ENCODE data around the gene DUSP2. TPM values are rescaled to one million over a fixed set of nuclear protein-coding genes. Genes with fewer than 3 reads are reported as not detected.

Gene DUSP2
- total RNA-seq, 1 donor from 2014 or later: 0.98 TPM

DNA sequence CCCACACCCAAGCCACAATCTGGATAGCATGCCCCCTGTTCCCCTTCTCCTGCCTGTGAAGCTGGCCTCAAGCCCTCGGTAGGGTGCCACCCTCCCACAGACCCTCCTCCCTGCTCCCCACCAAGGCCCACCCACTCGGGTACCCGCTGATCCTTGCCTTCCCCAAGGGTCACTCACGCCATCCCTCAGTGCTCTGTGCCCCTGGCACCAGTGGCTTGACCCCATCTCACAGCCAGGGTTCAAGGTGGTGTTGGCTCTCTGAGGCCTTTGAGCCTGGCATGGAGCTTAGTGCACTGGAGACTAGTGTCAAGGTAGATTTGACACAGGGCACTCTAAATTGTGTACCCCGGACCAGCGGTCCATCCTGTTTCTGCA, 40.8 kb downstream of the DUSP2 start:
- no peak for DNase-seq (ENCODE audit: low spot score)
- no peak for ATAC-seq

DNA sequence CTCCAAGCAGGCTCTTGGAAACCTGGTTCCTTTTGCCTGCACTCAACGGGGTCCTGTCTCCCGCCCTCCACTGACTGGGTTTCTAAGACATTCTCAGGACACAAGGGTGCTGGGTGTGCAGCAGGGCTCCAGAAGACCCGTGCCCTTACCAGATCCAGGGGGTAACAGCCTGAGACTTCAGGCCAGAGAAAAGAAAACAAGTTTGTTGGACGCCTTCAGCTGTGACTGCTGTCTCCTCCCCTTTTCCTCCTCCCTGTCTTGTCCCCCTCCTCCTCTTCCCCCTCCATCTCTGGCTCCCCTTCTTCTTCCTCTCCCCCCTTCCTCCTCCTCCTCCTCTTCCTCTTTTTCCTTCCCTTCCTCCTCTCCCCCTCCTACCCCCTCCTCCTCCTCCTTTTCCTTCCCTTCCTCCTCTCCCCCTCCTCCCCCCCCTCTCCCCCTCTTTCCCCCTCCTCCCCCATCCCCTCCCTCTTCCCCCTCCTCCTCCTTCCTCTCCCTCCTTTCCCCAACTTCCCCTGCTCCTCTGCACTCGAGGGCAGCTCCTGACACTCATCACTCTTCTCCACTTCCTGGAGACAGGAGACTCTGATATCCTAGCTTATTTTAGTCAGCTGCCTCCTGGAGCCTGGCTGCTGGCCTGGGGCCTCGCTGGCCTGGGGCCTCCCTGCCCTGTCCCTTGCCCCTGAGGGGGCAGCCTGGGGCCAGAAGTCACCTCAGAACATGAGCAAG, 41.3 kb downstream of the DUSP2 start:
- ATAC-seq (peak; percentile 36), DNase-seq (ENCODE audit: low spot score) (peak; percentile 41)

DNA sequence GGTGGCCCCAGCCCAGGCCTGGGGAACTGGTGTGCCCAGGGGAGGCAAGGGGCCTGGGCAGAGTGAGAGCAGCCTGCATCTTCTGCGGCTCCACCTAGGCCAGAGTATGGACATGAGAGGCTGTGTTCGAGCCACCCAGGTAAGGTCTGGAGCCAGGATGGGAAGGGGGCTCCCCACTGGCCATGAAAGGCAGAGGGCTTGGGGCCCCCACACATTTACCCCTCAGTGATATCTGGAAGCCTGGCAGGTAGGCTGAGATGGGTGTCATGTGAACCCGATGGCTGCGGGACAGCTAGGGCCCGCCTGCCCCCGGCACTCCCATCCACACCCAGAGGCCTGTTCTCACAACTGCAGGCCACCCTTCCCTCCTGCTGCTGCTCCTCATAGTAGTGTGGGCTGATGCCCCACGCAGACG, 42.0 kb downstream of the DUSP2 start:
- ATAC-seq: no peak
- DNase-seq (ENCODE audit: low spot score): peak; percentile 40

DNA sequence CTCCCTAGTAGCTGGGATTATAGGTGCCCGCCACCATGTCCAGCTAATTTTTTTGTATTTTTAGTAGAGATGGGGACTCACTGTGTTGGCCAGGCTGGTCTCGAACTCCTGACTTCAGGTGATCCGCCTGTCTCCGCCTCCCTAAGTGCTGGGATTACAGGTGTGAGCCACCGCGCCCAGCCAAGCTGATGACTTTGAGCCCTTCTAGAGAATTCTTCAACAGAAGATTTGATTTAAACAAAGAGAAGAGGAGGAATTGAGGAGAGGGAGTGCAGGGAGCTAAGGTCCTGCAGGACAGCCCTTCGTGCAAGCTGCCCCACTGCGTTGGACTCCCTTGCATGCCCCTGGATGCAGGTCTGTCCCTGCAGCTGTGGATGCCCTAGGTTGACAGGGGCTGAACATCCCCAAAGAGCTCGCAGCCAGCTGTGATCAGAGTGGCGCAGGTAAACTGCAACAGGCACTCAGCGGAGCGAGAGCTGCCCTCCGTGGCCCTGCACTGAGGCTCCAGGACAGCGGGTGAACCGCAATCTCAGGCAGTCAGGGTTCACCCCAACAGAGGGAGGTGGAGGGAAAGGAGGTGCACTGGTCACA, 42.5 kb downstream of the DUSP2 start:
- ATAC-seq (no peak), DNase-seq (ENCODE audit: low spot score) (peak; percentile 26)

DNA sequence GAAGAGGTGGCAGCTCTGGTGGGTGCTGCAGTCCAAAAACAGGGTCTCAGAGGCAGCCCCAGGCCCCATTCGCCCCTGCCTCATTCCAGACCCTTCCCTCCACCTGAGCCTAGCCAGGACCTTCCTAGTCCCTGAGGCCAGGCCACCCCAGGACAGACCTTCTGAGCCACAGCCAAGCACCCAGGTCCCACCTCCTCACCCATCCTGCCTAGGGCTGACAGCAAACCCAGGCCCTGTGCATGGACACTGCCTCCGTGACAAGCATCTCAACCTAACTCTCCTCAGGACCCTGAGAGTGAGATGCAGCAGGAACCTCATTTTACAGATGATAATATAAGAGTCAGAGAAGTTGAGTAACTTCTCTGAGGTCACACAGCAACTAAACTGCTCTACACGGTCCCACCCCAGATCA, 44.3 kb downstream of the DUSP2 start:
- ATAC-seq (no peak), DNase-seq (ENCODE audit: low spot score) (peak; percentile 31)

DNA sequence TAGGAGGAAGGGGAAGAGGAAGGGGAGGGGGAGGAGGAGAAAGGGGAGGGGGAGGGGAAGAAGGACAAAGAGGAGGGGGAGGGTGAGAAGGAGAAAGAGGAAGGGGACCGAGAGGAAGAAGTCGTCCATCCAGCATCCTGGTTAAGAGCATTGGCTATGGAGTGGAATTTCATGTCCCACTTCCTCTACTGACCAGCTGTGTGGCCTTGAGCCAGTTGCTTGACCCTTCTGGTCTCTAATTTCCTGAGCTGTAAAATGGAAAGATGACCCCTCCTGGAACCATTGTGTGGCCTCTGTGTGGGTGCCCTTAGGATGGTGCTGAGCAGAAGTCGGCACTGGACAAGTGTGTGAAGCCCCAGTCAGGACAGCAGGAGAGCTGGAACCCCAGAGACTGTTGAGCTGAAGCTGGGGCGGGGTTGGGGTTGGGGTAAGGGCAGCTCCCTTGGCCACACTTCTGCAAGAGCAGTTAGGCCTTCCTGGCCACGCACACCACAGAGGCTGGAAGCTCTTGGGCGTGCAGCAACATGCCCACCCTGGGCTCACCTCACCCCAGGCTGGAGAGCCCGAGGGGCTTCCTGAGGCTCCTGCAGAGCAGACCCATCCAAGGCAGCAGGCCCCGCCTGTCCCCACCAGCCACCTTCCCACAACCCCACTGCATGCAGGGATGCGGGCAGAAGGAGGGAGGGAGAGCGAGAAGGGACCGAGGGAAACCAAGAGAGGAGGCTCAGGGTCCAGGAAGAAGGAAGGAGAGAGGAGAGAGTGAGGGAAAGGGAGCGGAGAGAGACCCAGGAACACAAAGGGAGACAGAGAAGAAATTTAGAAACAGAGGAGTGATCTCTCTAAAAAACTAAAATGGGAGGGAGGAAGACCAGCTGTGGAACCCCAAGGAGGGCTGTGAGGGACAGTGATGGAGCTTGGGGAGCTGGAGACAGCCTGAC, 45.1 kb downstream of the DUSP2 start:
- ATAC-seq (no peak), DNase-seq (ENCODE audit: low spot score) (peak; percentile 42)

DNA sequence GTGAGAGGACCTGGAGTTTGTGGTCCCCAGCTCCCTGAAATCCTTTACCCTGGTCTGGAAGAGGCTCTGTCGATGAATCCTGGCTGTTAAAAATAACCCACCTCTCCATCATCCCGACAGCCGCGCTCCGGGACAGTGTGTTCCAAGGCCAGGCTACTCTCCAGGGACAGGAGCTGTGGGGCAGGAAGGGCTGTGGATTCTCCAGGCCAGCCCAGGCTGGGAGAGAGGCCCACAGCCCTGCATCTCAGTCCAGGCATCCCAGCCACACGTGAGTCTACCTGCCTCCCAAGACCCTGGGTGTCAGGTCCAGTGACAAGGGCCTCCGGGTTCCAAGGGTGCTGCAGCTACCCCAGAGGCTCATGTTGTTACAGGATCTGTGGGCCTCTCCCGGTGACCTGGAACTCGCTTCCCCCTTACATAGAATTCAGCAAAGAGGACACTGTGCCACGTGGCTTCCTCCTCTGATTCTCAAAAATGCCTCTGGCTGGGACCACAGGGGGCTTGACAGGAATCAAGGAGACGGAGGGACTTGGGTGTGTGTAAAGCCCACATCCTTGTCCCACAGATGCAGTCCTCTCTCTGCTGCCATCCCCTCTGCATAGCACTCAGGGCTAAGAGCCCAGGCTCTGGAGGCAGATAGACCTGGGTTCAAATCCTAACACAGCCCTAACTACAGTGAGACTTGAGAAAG, 46.2 kb downstream of the DUSP2 start:
- peak; percentile 41 for DNase-seq (ENCODE audit: low spot score)
- ATAC-seq: peak; percentile 36

DNA sequence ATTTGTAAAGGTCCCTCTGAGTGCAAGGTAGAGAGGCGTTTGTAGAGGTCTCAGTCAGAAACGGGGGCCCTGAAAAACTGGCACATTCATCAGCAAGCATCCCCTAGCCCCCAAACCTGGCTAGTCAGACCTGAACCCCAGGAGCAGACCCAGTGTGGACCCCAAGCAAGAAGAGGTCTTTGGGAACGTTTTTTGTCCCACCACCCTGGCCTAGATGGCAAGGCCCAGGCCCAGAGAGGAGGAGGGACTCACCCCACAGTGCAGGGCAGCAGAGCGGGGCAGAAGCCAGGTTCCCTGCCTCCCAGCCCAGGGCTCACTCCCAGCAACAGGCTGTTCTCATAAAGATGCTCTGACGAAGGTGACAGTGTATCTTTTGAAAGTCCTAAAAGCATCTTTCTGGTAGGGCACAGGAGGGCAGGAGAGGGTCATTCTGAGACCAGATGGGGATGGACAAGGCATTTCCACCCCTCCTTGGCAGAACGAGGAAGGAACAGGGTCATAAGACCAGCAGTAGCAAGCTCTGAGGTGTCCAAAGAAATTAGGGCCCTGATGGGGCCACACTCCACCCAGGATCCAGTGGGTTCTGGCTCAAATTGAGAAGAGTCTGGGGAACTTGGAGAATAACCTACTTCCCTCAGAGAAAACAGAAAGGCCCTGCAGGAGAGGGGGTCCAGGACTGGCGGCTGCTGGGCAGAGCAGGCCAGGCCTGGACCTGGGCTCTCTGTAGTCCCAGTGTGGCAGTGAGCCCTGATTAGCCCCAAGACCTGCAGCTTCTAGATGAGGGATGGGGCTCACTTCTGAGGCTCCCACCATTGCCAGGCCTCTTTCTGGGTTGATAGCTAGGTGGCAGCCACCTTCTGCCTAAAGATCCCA, 47.1 kb downstream of the DUSP2 start:
- DNase-seq (ENCODE audit: low spot score) (peak; percentile 30), ATAC-seq (peak; percentile 10)

DNA sequence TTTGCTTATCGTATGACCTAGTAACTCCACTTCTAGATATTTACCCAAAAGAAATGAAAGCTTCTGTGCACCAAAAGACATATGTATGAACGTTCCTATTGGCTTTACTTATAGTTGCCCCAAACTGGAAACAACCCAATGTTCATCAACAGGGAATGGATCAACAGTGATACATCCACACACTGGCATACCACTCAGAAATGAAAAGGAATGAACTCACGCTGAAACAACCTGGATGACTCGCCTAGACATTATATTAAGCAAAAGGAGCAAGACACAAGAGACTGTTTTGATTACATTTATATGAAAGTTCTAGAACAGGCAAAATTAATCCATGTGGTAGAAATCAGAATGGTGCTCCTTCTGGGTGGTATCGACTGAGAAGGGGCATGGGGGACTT, 47.8 kb downstream of the DUSP2 start:
- DNase-seq (ENCODE audit: low spot score) (no peak), ATAC-seq (no peak)

DNA sequence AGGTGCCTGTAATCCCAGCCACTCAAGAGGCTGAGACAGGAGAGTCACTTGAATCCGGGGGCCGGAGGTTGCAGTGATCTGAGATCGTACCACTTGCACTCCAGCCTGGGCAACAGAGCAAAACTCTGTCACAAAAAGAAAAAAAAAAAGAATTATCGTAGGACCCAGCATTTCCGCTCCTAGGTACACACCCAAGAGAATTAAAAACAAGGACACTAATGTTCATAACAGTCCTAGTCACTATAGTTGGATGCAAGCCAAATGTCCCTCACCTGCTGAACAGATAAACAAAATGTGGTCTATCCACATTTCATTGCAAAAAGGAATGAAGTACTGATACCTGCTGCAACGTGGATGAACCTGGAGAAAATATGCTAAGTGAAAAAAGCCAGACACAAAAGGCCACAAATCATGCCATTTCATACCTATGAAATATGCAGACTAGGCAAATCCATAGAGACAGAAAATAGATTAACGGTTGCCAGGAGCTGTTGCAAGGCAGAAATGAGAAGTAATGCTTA, 50.1 kb downstream of the DUSP2 start:
- ATAC-seq (no peak), DNase-seq (ENCODE audit: low spot score) (no peak)

DNA sequence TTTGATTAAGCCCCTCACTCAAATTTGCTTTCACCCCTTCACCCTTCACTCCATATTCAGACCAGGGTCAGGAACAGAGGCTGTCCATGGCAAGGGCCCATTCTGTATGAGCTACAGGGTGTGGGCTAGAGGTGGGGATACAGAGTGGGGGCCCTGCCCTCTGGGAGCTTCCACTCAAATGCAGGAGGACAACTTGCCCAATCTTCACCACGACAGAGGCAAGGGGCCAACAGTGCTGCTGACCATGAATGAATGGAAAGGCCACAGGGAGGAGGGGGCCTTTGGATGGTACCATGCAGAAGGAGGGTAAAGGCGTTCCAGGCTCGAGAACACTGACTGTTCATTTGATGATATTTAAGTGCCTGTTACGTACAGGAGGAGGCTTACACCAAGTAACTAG, 51.7 kb downstream of the DUSP2 start:
- DNase-seq (ENCODE audit: low spot score): peak; percentile 30
- no peak for ATAC-seq

Other genes with a start within 250 kb of the DUSP2 start
- 2.4 TPM for gene ANKRD36C, start 153.6 kb downstream of the DUSP2 start, total RNA-seq
- gene GPAT2, start 110.5 kb downstream of the DUSP2 start, total RNA-seq: 1.3 TPM
- gene ADRA2B, start 28.9 kb downstream of the DUSP2 start, total RNA-seq: 11.4 TPM
- not detected for gene ASTL, start 6.9 kb downstream of the DUSP2 start, total RNA-seq
- gene STARD7, start 63.4 kb upstream of the DUSP2 start, total RNA-seq: 67.6 TPM
- 30.6 TPM for gene TMEM127, start 120.6 kb upstream of the DUSP2 start, total RNA-seq
- gene CIAO1, start 120.8 kb upstream of the DUSP2 start, total RNA-seq: 45.0 TPM
- gene SNRNP200, start 160.1 kb upstream of the DUSP2 start, total RNA-seq: 49.7 TPM
- gene ITPRIPL1, start 179.9 kb upstream of the DUSP2 start, total RNA-seq: 0.20 TPM
- gene NCAPH, start 190.3 kb upstream of the DUSP2 start, total RNA-seq: 0.58 TPM

Measured in left lobe of liver (tissue), 2 donors.